Stimulated activated CD8-positive, alpha-beta memory T cell treated with anti-CD3 and anti-CD28 coated beads, Interleukin-4, amount 100 ng/mL, for 24 hours (primary cell): ENCODE measurements around the gene CDC42BPA.

Experiments used
- DNase-seq: peaks from one replicate; pipeline ENCODE4 v3.0.0-alpha.2; 2020; ENCODE audit warnings: low read depth

The CDC42BPA gene

GRCh38 chr1:226991920-226992319 is 326.4 kb downstream of the CDC42BPA start:
- no peak for DNase-seq

- peak; percentile 44 for DNase-seq
Observed at GRCh38 chr1:226990133-226990716, 328.1 kb downstream of the CDC42BPA start.

- no peak for DNase-seq
Observed at GRCh38 chr1:226989085-226989920, 329.0 kb downstream of the CDC42BPA start.

GRCh38 chr1:226988334-226988666 is 330.0 kb downstream of the CDC42BPA start:
- DNase-seq = no peak

- DNase-seq = no peak
Observed at GRCh38 chr1:226987623-226988333, 330.5 kb downstream of the CDC42BPA start.

GRCh38 chr1:226987179-226987536 is 331.1 kb downstream of the CDC42BPA start:
- DNase-seq = no peak

GRCh38 chr1:226986496-226987178 is 331.7 kb downstream of the CDC42BPA start:
- DNase-seq = no peak

GRCh38 chr1:226985839-226986463 is 332.3 kb downstream of the CDC42BPA start:
- DNase-seq = no peak

GRCh38 chr1:226985239-226985838 is 333.0 kb downstream of the CDC42BPA start:
- DNase-seq = no peak

- no peak for DNase-seq
Observed at GRCh38 chr1:226984521-226985238, 333.6 kb downstream of the CDC42BPA start.

- DNase-seq = no peak
Observed at GRCh38 chr1:226983992-226984364, 334.3 kb downstream of the CDC42BPA start.

GRCh38 chr1:226983247-226983991 is 334.9 kb downstream of the CDC42BPA start:
- DNase-seq = no peak

GRCh38 chr1:226982451-226983177 is 335.7 kb downstream of the CDC42BPA start:
- no peak for DNase-seq

GRCh38 chr1:226981838-226982237 is 336.5 kb downstream of the CDC42BPA start:
- no peak for DNase-seq

GRCh38 chr1:226981386-226981817 is 336.9 kb downstream of the CDC42BPA start:
- DNase-seq = no peak

GRCh38 chr1:226980565-226981385 is 337.5 kb downstream of the CDC42BPA start:
- DNase-seq = no peak

- DNase-seq = no peak
Observed at GRCh38 chr1:226980122-226980560, 338.2 kb downstream of the CDC42BPA start.

- DNase-seq = no peak
Observed at GRCh38 chr1:226979517-226980121, 338.7 kb downstream of the CDC42BPA start.
